SK-N-SH (cell line): ENCODE measurements around the gene COQ5. TPM values are rescaled to one million over a fixed set of nuclear protein-coding genes. Genes with fewer than 3 reads are reported as not detected.

Experiments
- CTCF ChIA-PET: fragments of 300-600, 350-600 bp; formaldehyde crosslinking; extraction: SDS; loops from one replicate; lab custom pipeline; 2021; lab: Yijun Ruan, JAX
- POLR2A ChIA-PET: fragments of 350-600 bp; sonication (Branson Sonifier 250); formaldehyde crosslinking; extraction: SDS; loops from one replicate; lab custom pipeline; 2020; ENCODE audit warnings: antibody characterized with exemption, inconsistent platforms; lab: Yijun Ruan, JAX
- DNase-seq: peaks from one replicate; pipeline ENCODE4 v3.0.0; 2012
- H2AFZ ChIP-seq: fragments of 200-600 bp; sonication (generic); 2 replicates; pipeline ENCODE4 v1.8.1; 2016; ENCODE audit warnings: antibody characterized with exemption, mild to moderate bottlenecking, low read depth
- H3F3A ChIP-seq: fragments of 200-600 bp; sonication (generic); replicated peaks from 2 replicates; pipeline ENCODE3; 2016; ENCODE audit warnings: antibody characterized with exemption, mild to moderate bottlenecking; ENCODE audit not compliant: insufficient read depth
- H3K27ac ChIP-seq, 2 experiments: fragments of 200-500 bp in 1 of 2; fragments of 200-600 bp in 1 of 2; sonication (Bioruptor generic) in 1 of 2; sonication (generic), shearing (Covaris generic) in 1 of 2; 2 replicates each; pipeline versions ENCODE4 v1.5.1 to v1.6.1; 2014 to 2016; ENCODE audit warnings: low read depth in 2 of 2, inconsistent platforms in 1 of 2, low read length in 1 of 2, mild to moderate bottlenecking in 1 of 2, mixed read lengths in 1 of 2
- H3K27me3 ChIP-seq: fragments of 200-600 bp; sonication (generic), shearing (Covaris generic); 2 replicates; pipeline ENCODE4 v1.6.1; 2016; ENCODE audit warnings: mixed run types; ENCODE audit not compliant: insufficient read depth
- H3K36me3 ChIP-seq, 2 experiments: fragments of 200-500 bp in 1 of 2; fragments of 200-600 bp in 1 of 2; sonication (Bioruptor generic) in 1 of 2; sonication (generic) in 1 of 2; replicated peaks in 1 of 2; 2 replicates each; pipeline versions ENCODE3 to v1.5.1; 2014 to 2016; ENCODE audit warnings: low read length in 1 of 2, mild to moderate bottlenecking in 1 of 2; ENCODE audit not compliant: insufficient read depth in 2 of 2, control insufficient read depth in 1 of 2
- H3K4me1 ChIP-seq, 2 experiments: fragments of 200-500 bp in 1 of 2; fragments of 200-600 bp in 1 of 2; sonication (Bioruptor generic) in 1 of 2; sonication (generic), shearing (Covaris generic) in 1 of 2; 2 replicates each; pipeline versions ENCODE4 v1.5.1 to v1.6.1; 2014 to 2016; ENCODE audit warnings: low read depth in 1 of 2, low read length in 1 of 2, mixed run types in 1 of 2; ENCODE audit not compliant: insufficient read depth in 2 of 2, control insufficient read depth in 1 of 2
- H3K4me2 ChIP-seq: fragments of 200-600 bp; sonication (generic), shearing (Covaris generic); 2 replicates; pipeline ENCODE4 v1.6.1; 2017; ENCODE audit warnings: mixed run types
- H3K4me3 ChIP-seq, 2 experiments: fragments of 200-500 bp in 1 of 2; fragments of 200-600 bp in 1 of 2; sonication (Bioruptor generic) in 1 of 2; sonication (generic), shearing (Covaris generic) in 1 of 2; 2 replicates each; pipeline versions ENCODE4 v1.5.1 to v1.8.1; 2014 to 2016; ENCODE audit warnings: low read depth in 2 of 2, inconsistent platforms in 1 of 2, low read length in 1 of 2, mild to moderate bottlenecking in 1 of 2, mixed read lengths in 1 of 2, moderate library complexity in 1 of 2
- H3K79me2 ChIP-seq: fragments of 200-600 bp; sonication (generic); 2 replicates; pipeline ENCODE4 v1.8.1; 2017; ENCODE audit warnings: mild to moderate bottlenecking; ENCODE audit not compliant: insufficient read depth
- H3K9ac ChIP-seq: fragments of 200-600 bp; sonication (generic); 2 replicates; pipeline ENCODE4 v1.6.1; 2017; ENCODE audit warnings: mixed run types
- H3K9me2 ChIP-seq: fragments of 200-600 bp; sonication (generic); 2 replicates; pipeline ENCODE4 v1.6.1; 2017; ENCODE audit warnings: mixed run types
- H3K9me3 ChIP-seq: fragments of 200-600 bp; sonication (generic); 2 replicates; pipeline ENCODE4 v1.6.1; 2017; ENCODE audit warnings: mixed run types, mild to moderate bottlenecking, moderate library complexity
- H4K20me1 ChIP-seq: fragments of 200-600 bp; sonication (generic); 2 replicates; pipeline ENCODE4 v1.6.1; 2017; ENCODE audit warnings: mild to moderate bottlenecking, mixed run types; ENCODE audit not compliant: insufficient read depth
- EZH2phosphoT487 ChIP-seq: fragments of 200-600 bp; sonication (generic); IDR thresholded peaks from 2 replicates; pipeline ENCODE4 v1.6.1; 2017; ENCODE audit warnings: low read depth, mixed run types, mild to moderate bottlenecking, antibody characterized with exemption, moderate library complexity, borderline replicate concordance
- FOXJ3 ChIP-seq: sonication (generic); formaldehyde crosslinking; IDR thresholded peaks from 2 replicates; pipeline ENCODE4 v1.5.1; 2020; ENCODE audit warnings: mild to moderate bottlenecking, missing genetic modification reagents
- GABPA ChIP-seq: IDR thresholded peaks from 2 replicates; pipeline ENCODE4 v1.4.0; 2012; ENCODE audit warnings: low read depth, mild to moderate bottlenecking
- GATA2 ChIP-seq: sonication (generic); formaldehyde crosslinking; IDR thresholded peaks from 2 replicates; pipeline ENCODE4 v1.5.0; 2020; ENCODE audit warnings: mild to moderate bottlenecking, missing genetic modification reagents
- IRF3 ChIP-seq: fragments of 150-350 bp; IDR thresholded peaks from 2 replicates; pipeline ENCODE4 v1.6.1; 2016; ENCODE audit warnings: mild to moderate bottlenecking, low read depth, low read length
- JUND ChIP-seq: IDR thresholded peaks from 2 replicates; pipeline ENCODE4 v1.4.0; 2012
- MAX ChIP-seq: IDR thresholded peaks from 2 replicates; pipeline ENCODE4 v1.4.0; 2012; ENCODE audit warnings: low read depth
- MEF2A ChIP-seq: IDR thresholded peaks from 2 replicates; pipeline ENCODE4 v1.4.0; 2012; ENCODE audit warnings: low read depth, borderline replicate concordance
- MXI1 ChIP-seq: IDR thresholded peaks from 2 replicates; pipeline ENCODE4 v1.6.1; 2012; ENCODE audit warnings: mild to moderate bottlenecking, low read depth, low read length, improper control_type of control experiment
- NRF1 ChIP-seq: IDR thresholded peaks from 2 replicates; pipeline ENCODE4 v1.6.1; 2012; ENCODE audit warnings: low read depth, mild to moderate bottlenecking, low read length
- PBX3 ChIP-seq: IDR thresholded peaks from 2 replicates; pipeline ENCODE4; 2012
- RAD21 ChIP-seq: IDR thresholded peaks from 2 replicates; pipeline ENCODE4 v1.6.1; 2012; ENCODE audit warnings: mild to moderate bottlenecking, low read length
- RCOR1 ChIP-seq: fragments of 150-350 bp; IDR thresholded peaks from 2 replicates; pipeline ENCODE4 v1.6.1; 2017; ENCODE audit warnings: antibody characterized with exemption, low read length
- RFX5 ChIP-seq: IDR thresholded peaks from 2 replicates; pipeline ENCODE4 v1.6.1; 2012; ENCODE audit warnings: mild to moderate bottlenecking, improper control_type of control experiment, low read length
- RXRA ChIP-seq: IDR thresholded peaks from 2 replicates; pipeline ENCODE4 v1.4.0; 2012; ENCODE audit warnings: low read depth, mild to moderate bottlenecking, borderline replicate concordance
- TAF1 ChIP-seq: IDR thresholded peaks from 2 replicates; pipeline ENCODE4 v1.6.1; 2012; ENCODE audit warnings: low read depth, mild to moderate bottlenecking, low read length, moderate library complexity, borderline replicate concordance
- USF1 ChIP-seq: IDR thresholded peaks from 2 replicates; pipeline ENCODE4 v1.4.0; 2012; ENCODE audit warnings: low read depth, borderline replicate concordance
- USF2 ChIP-seq: fragments of 150-350 bp; IDR thresholded peaks from 2 replicates; pipeline ENCODE4 v1.6.1; 2017; ENCODE audit warnings: antibody characterized with exemption, low read length, low read depth, borderline replicate concordance
- YY1 ChIP-seq: IDR thresholded peaks from 2 replicates; pipeline ENCODE4 v1.4.0; 2012; ENCODE audit warnings: low read depth, mild to moderate bottlenecking
- ZBTB33 ChIP-seq: IDR thresholded peaks from 2 replicates; pipeline ENCODE4 v1.4.0; 2012; ENCODE audit warnings: low read depth, borderline replicate concordance
- WGBS: methylation state at CpG from one replicate; pipeline ENCODE4 v1.1.6; 2017; ENCODE audit warnings: low lambda C conversion rate; 5-methylcytosine and 5-hydroxymethylcytosine counted together
- polyA plus RNA-seq, 3 experiments: library from polyadenylated mRNA; depleted of rRNA; stranded (reverse); fragments of >200 nt; gene quantifications; 2 replicates each; pipeline ENCODE4 v1.2.3, GENCODE V29; 2012

The COQ5 gene
- polyA plus RNA-seq, 1 of the 3 experiments (the other 2 are of a cell fraction) = 28.0 TPM

- H3K9ac ChIP-seq = no peak overlapping the region
- 90% methylated on average over 5 of the region's 11 CpGs for WGBS
- no peak overlapping the region for H3K4me2 ChIP-seq
- DNase-seq = no peak
- H3K79me2 ChIP-seq = peaks cover 11% of the 10 kb centered on the region
- peaks cover 56 to 59% of the 10 kb centered on the region in 2 experiments for H3K36me3 ChIP-seq
- H3K9me2 ChIP-seq = no peaks in the 10 kb centered on the region
- no peaks in the 10 kb centered on the region for H3F3A ChIP-seq
- no peak overlapping the region for H3K27ac ChIP-seq
- ChIA-PET CTCF (no interaction called here), POLR2A (no interaction called here)
- no peaks in the 10 kb centered on the region for H3K4me1 ChIP-seq
- no peak overlapping the region for H2AFZ ChIP-seq
- no peak for TF ChIP-seq USF1
- TF ChIP-seq USF2 = no peak
- no peak for TF ChIP-seq GATA2 (CRISPR knock-in tag)
- TF ChIP-seq IRF3 = no peak
- no peak for TF ChIP-seq NRF1
- no peak for TF ChIP-seq GABPA
- TF ChIP-seq FOXJ3 (CRISPR knock-in tag) = no peak
- TF ChIP-seq ZBTB33 = no peak
- H3K4me3 ChIP-seq = no peak overlapping the region
- H3K9me3 ChIP-seq = no peaks in the 10 kb centered on the region
- no peaks in the 10 kb centered on the region for H3K27me3 ChIP-seq
- no peaks in the 10 kb centered on the region for H4K20me1 ChIP-seq
These were observed 34.5 kb upstream of the COQ5 start for GRCh38 chr12:120563495-120563894.

GRCh38 chr12:120562906-120563305 is 33.9 kb upstream of the COQ5 start:
- ChIA-PET CTCF (interaction anchor here (2.6 kb wide), 1 partner anchor 24 kb away, joined by 9 read pairs; no protein-coding TSS in a partner anchor), POLR2A (no interaction called here)
- Histone ChIP-seq H3K4me3 (no peak overlapping the region), H3K9ac (no peak overlapping the region), H3K36me3 (peaks cover 59 to 62% of the 10 kb centered on the region in 2 experiments), H3K4me2 (no peak overlapping the region), H3K9me2 (no peaks in the 10 kb centered on the region), H3K4me1 (no peaks in the 10 kb centered on the region), H3K79me2 (peaks cover 9% of the 10 kb centered on the region), H3F3A (no peaks in the 10 kb centered on the region), H4K20me1 (no peaks in the 10 kb centered on the region), H3K27me3 (no peaks in the 10 kb centered on the region), H3K9me3 (no peaks in the 10 kb centered on the region), H2AFZ (no peak overlapping the region), H3K27ac (no peak overlapping the region)
- TF ChIP-seq EZH2phosphoT487 (no peak), RXRA (no peak), RCOR1 (no peak), MXI1 (no peak), MEF2A (no peak), MAX (no peak), GATA2 (CRISPR knock-in tag) (no peak), RAD21 (no peak), YY1 (no peak), PBX3 (no peak), RFX5 (no peak), TAF1 (no peak), JUND (no peak)
- 95% methylated on average over 7 of the region's 8 CpGs for WGBS
- DNase-seq = no peak
